NB4 (cell line): ENCODE data around the gene ERI2.

Experiments
- POLR2A ChIP-seq: IDR thresholded peaks from 2 replicates; pipeline ENCODE4 v1.6.1; 2011; ENCODE audit warnings: mild to moderate bottlenecking; ENCODE audit not compliant: insufficient read length; ENCODE audit errors: extremely low read depth
- TF ChIP-seq, protein P1 (sequence below): IDR thresholded peaks from one replicate; pipeline ENCODE4 v1.5.1; 2012; ENCODE audit warnings: low read depth, low read length

GRCh38 chr16:20789130-20789529 lies 17.1 kb downstream of the ERI2 start:
- TF ChIP-seq, protein P1, sequence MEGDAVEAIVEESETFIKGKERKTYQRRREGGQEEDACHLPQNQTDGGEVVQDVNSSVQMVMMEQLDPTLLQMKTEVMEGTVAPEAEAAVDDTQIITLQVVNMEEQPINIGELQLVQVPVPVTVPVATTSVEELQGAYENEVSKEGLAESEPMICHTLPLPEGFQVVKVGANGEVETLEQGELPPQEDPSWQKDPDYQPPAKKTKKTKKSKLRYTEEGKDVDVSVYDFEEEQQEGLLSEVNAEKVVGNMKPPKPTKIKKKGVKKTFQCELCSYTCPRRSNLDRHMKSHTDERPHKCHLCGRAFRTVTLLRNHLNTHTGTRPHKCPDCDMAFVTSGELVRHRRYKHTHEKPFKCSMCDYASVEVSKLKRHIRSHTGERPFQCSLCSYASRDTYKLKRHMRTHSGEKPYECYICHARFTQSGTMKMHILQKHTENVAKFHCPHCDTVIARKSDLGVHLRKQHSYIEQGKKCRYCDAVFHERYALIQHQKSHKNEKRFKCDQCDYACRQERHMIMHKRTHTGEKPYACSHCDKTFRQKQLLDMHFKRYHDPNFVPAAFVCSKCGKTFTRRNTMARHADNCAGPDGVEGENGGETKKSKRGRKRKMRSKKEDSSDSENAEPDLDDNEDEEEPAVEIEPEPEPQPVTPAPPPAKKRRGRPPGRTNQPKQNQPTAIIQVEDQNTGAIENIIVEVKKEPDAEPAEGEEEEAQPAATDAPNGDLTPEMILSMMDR, result no peak
- TF ChIP-seq POLR2A, result no peak
